CD8-positive, alpha-beta memory T cell (primary cell): ENCODE measurements around the gene ASB10. TPM values are rescaled to one million over a fixed set of nuclear protein-coding genes. Genes with fewer than 3 reads are reported as not detected.

ENCODE experiments used
- CTCF ChIA-PET: fragments of 350-600 bp; sonication (Branson Sonifier 250); formaldehyde crosslinking; loops from one replicate; lab custom pipeline; 2021; ENCODE audit warnings: antibody characterized with exemption; lab: Charles Lee
- POLR2A ChIA-PET: fragments of 350-600 bp; sonication (Branson Sonifier 250); formaldehyde crosslinking; loops from one replicate; lab custom pipeline; 2021; ENCODE audit warnings: antibody characterized with exemption; lab: Charles Lee
- DNase-seq, 5 donors: peaks; one replicate each; pipeline versions ENCODE4 v3.0.0 to v3.0.0-alpha.2; 2020 to 2022; ENCODE audit warnings: mixed read lengths in 1 of 5
- H3K27ac ChIP-seq: one replicate; pipeline ENCODE4 v1.7.0; 2013; ENCODE audit warnings: low read depth, mild to moderate bottlenecking, low read length, moderate library complexity
- H3K27me3 ChIP-seq: 2 replicates; pipeline ENCODE4 v1.7.0; 2013; ENCODE audit warnings: low read length, mild to moderate bottlenecking; ENCODE audit not compliant: insufficient read depth, poor library complexity, severe bottlenecking
- H3K36me3 ChIP-seq: 2 replicates; pipeline ENCODE4 v1.7.0; 2013; ENCODE audit warnings: mild to moderate bottlenecking, low read length, moderate library complexity; ENCODE audit not compliant: insufficient read depth
- H3K4me1 ChIP-seq: 2 replicates; pipeline ENCODE4 v1.7.0; 2013; ENCODE audit warnings: mild to moderate bottlenecking, low read length, moderate library complexity; ENCODE audit not compliant: insufficient read depth
- H3K4me3 ChIP-seq: 2 replicates; pipeline ENCODE4 v1.7.0; 2013; ENCODE audit warnings: mild to moderate bottlenecking, low read length
- H3K9me3 ChIP-seq: 2 replicates; pipeline ENCODE4 v1.7.0; 2013; ENCODE audit warnings: mild to moderate bottlenecking, low read length
- H3K27ac Mint-ChIP-seq, 8 donors: one replicate each; pipeline ENCODE4 v1.8.0; 2020 to 2021; ENCODE audit warnings: mixed read lengths in 8 of 8, mild to moderate bottlenecking in 6 of 8, inconsistent platforms in 3 of 8, moderate library complexity in 3 of 8
- H3K27me3 Mint-ChIP-seq, 2 donors: one replicate each; pipeline ENCODE4 v1.8.0; 2020 to 2021; ENCODE audit warnings: mixed read lengths in 2 of 2, mild to moderate bottlenecking in 1 of 2, moderate library complexity in 1 of 2
- H3K36me3 Mint-ChIP-seq, 3 donors: one replicate each; pipeline ENCODE4 v1.8.0; 2020 to 2021; ENCODE audit warnings: mixed read lengths in 3 of 3, inconsistent platforms in 1 of 3, mild to moderate bottlenecking in 1 of 3
- H3K4me1 Mint-ChIP-seq, 3 donors: one replicate each; pipeline ENCODE4 v1.8.0; 2020 to 2021; ENCODE audit warnings: mixed read lengths in 3 of 3, inconsistent platforms in 1 of 3, mild to moderate bottlenecking in 1 of 3
- H3K4me3 Mint-ChIP-seq, 7 donors: one replicate each; pipeline ENCODE4 v1.8.0; 2020 to 2021; ENCODE audit warnings: mixed read lengths in 7 of 7, mild to moderate bottlenecking in 6 of 7, moderate library complexity in 4 of 7, inconsistent platforms in 2 of 7
- H3K9me3 Mint-ChIP-seq, 5 donors: one replicate each; pipeline ENCODE4 v1.8.0; 2020 to 2022; ENCODE audit warnings: mixed read lengths in 5 of 5, mild to moderate bottlenecking in 3 of 5, moderate library complexity in 2 of 5, inconsistent platforms in 1 of 5
- polyA plus RNA-seq: library from polyadenylated mRNA; unstranded; fragments of 300-500 nt; fragmentation: Illumina TruSeq; gene quantifications from one replicate; pipeline ENCODE4 v1.2.3, GENCODE V29; 2021
- total RNA-seq, 2 experiments: library from RNA; stranded (reverse); gene quantifications; one replicate each; pipeline ENCODE4 v1.2.3, GENCODE V29; 2021

Gene ASB10
- total and polyA plus RNA-seq, 3 experiments from 2014 or later = not detected

GRCh38 chr7:151192002-151192539, 5.0 kb upstream of the ASB10 start:
- no peaks in the 10 kb centered on the region for H3K9me3 Mint-ChIP-seq
- POLR2A ChIA-PET = no interaction called here
- H3K4me1 Mint-ChIP-seq = peaks cover 9 to 11% (median 10%) of the 10 kb centered on the region in 3 donors
- no peak overlapping the region for H3K4me3 Mint-ChIP-seq
- no peak overlapping the region for H3K27ac ChIP-seq
- peaks cover 9% of the 10 kb centered on the region for H3K27me3 ChIP-seq
- H3K27me3 Mint-ChIP-seq = peaks cover 0 to 1% of the 10 kb centered on the region in 2 donors
- no peaks in the 10 kb centered on the region for H3K36me3 ChIP-seq
- no peak for DNase-seq
- no peak overlapping the region for H3K27ac Mint-ChIP-seq
- no peak overlapping the region for H3K4me3 ChIP-seq
- no peaks in the 10 kb centered on the region for H3K36me3 Mint-ChIP-seq
- no peaks in the 10 kb centered on the region for H3K9me3 ChIP-seq
- H3K4me1 ChIP-seq = no peaks in the 10 kb centered on the region
- CTCF ChIA-PET = no interaction called here

GRCh38 chr7:151191544-151191943, 4.5 kb upstream of the ASB10 start:
- no peak for DNase-seq
- Mint-ChIP-seq H3K4me3 (no peak overlapping the region), H3K9me3 (no peaks in the 10 kb centered on the region), H3K27me3 (peaks cover 0 to 1% of the 10 kb centered on the region in 2 donors), H3K4me1 (peaks cover 9 to 11% (median 10%) of the 10 kb centered on the region in 3 donors), H3K27ac (no peak overlapping the region), H3K36me3 (no peaks in the 10 kb centered on the region)
- no peaks in the 10 kb centered on the region for H3K36me3 ChIP-seq
- H3K4me1 ChIP-seq = no peaks in the 10 kb centered on the region
- H3K9me3 ChIP-seq = no peaks in the 10 kb centered on the region
- CTCF ChIA-PET = no interaction called here
- peaks cover 9% of the 10 kb centered on the region for H3K27me3 ChIP-seq
- H3K4me3 ChIP-seq = no peak overlapping the region
- POLR2A ChIA-PET = no interaction called here
- H3K27ac ChIP-seq = no peak overlapping the region

GRCh38 chr7:151189038-151189437, 2.0 kb upstream of the ASB10 start:
- H3K36me3 Mint-ChIP-seq = no peaks in the 10 kb centered on the region
- peaks cover 0 to 2% (median 1%) of the 10 kb centered on the region in 3 donors for H3K4me1 Mint-ChIP-seq
- no peaks in the 10 kb centered on the region for H3K27me3 ChIP-seq
- no peaks in the 10 kb centered on the region for H3K9me3 ChIP-seq
- no peaks in the 10 kb centered on the region for H3K36me3 ChIP-seq
- no peaks in the 10 kb centered on the region for H3K4me1 ChIP-seq
- H3K27me3 Mint-ChIP-seq = no peaks in the 10 kb centered on the region
- H3K4me3 ChIP-seq = no peak overlapping the region
- no peak for DNase-seq
- H3K9me3 Mint-ChIP-seq = no peaks in the 10 kb centered on the region
- H3K4me3 Mint-ChIP-seq = no peak overlapping the region
- ChIA-PET POLR2A (no interaction called here), CTCF (no interaction called here)
- peak overlapping the region in 2 of 8 donors; percentile 6 to 13 for H3K27ac Mint-ChIP-seq
- no peak overlapping the region for H3K27ac ChIP-seq

- no peak overlapping the region for H3K27ac ChIP-seq
- H3K4me1 ChIP-seq = no peaks in the 10 kb centered on the region
- POLR2A ChIA-PET = no interaction called here
- DNase-seq = no peak
- H3K4me3 ChIP-seq = no peak overlapping the region
- no peaks in the 10 kb centered on the region for H3K9me3 Mint-ChIP-seq
- H3K27me3 ChIP-seq = no peaks in the 10 kb centered on the region
- H3K4me3 Mint-ChIP-seq = no peak overlapping the region
- no peaks in the 10 kb centered on the region for H3K27me3 Mint-ChIP-seq
- no peaks in the 10 kb centered on the region for H3K4me1 Mint-ChIP-seq
- no peaks in the 10 kb centered on the region for H3K9me3 ChIP-seq
- H3K36me3 ChIP-seq = no peaks in the 10 kb centered on the region
- CTCF ChIA-PET = no interaction called here
- no peaks in the 10 kb centered on the region for H3K36me3 Mint-ChIP-seq
- no peak overlapping the region for H3K27ac Mint-ChIP-seq
Observed at GRCh38 chr7:151188252-151188542, 1.1 kb upstream of the ASB10 start.

- no peaks in the 10 kb centered on the region for H3K4me1 Mint-ChIP-seq
- DNase-seq = no peak
- H3K27ac Mint-ChIP-seq = no peak overlapping the region
- ChIA-PET CTCF (no interaction called here), POLR2A (no interaction called here)
- H3K9me3 ChIP-seq = no peaks in the 10 kb centered on the region
- no peak overlapping the region for H3K27ac ChIP-seq
- H3K36me3 Mint-ChIP-seq = no peaks in the 10 kb centered on the region
- H3K4me1 ChIP-seq = no peaks in the 10 kb centered on the region
- peaks cover 0 to 3% of the 10 kb centered on the region in 2 donors for H3K27me3 Mint-ChIP-seq
- no peak overlapping the region for H3K4me3 Mint-ChIP-seq
- H3K9me3 Mint-ChIP-seq = no peaks in the 10 kb centered on the region
- no peak overlapping the region for H3K4me3 ChIP-seq
- H3K36me3 ChIP-seq = no peaks in the 10 kb centered on the region
- no peaks in the 10 kb centered on the region for H3K27me3 ChIP-seq
Observed at GRCh38 chr7:151187409-151188251, 580 bp upstream of the ASB10 start.

GRCh38 chr7:151185762-151186639, 1.0 kb downstream of the ASB10 start:
- no peaks in the 10 kb centered on the region for H3K9me3 ChIP-seq
- peaks cover 0 to 7% of the 10 kb centered on the region in 2 donors for H3K27me3 Mint-ChIP-seq
- no peaks in the 10 kb centered on the region for H3K27me3 ChIP-seq
- no peak overlapping the region for H3K27ac ChIP-seq
- H3K4me1 ChIP-seq = no peaks in the 10 kb centered on the region
- no peaks in the 10 kb centered on the region for H3K36me3 Mint-ChIP-seq
- H3K4me3 Mint-ChIP-seq = no peak overlapping the region
- no peak overlapping the region for H3K4me3 ChIP-seq
- H3K4me1 Mint-ChIP-seq = no peaks in the 10 kb centered on the region
- CTCF ChIA-PET = no interaction called here
- no peaks in the 10 kb centered on the region for H3K36me3 ChIP-seq
- DNase-seq = no peak
- no peaks in the 10 kb centered on the region for H3K9me3 Mint-ChIP-seq
- no peak overlapping the region for H3K27ac Mint-ChIP-seq
- POLR2A ChIA-PET = no interaction called here

- no peak overlapping the region for H3K4me3 ChIP-seq
- Mint-ChIP-seq H3K4me3 (no peak overlapping the region), H3K4me1 (no peaks in the 10 kb centered on the region), H3K36me3 (peaks cover 0 to 2% (median 0%) of the 10 kb centered on the region in 3 donors), H3K9me3 (no peaks in the 10 kb centered on the region), H3K27me3 (peaks cover 18 to 37% of the 10 kb centered on the region in 2 donors), H3K27ac (no peak overlapping the region)
- ChIA-PET POLR2A (interaction anchor here (0.6 kb wide), 1 partner anchor 46 kb away, joined by 3 read pairs; the partner anchor contains the start of gene ABCF2), CTCF (no interaction called here)
- DNase-seq = no peak
- no peak overlapping the region for H3K27ac ChIP-seq
- no peaks in the 10 kb centered on the region for H3K9me3 ChIP-seq
- H3K27me3 ChIP-seq = no peaks in the 10 kb centered on the region
- H3K36me3 ChIP-seq = no peaks in the 10 kb centered on the region
- no peaks in the 10 kb centered on the region for H3K4me1 ChIP-seq
Observed at GRCh38 chr7:151181011-151181431, 6.0 kb downstream of the ASB10 start.

GRCh38 chr7:151179946-151180345, 7.1 kb downstream of the ASB10 start:
- H3K27ac Mint-ChIP-seq = no peak overlapping the region
- CTCF ChIA-PET = interaction anchor here (1.5 kb wide), 1 partner anchor 11 kb away, joined by 8 read pairs; no protein-coding TSS in a partner anchor
- Histone ChIP-seq H3K4me1 (no peaks in the 10 kb centered on the region), H3K4me3 (no peak overlapping the region), H3K27ac (no peak overlapping the region), H3K9me3 (no peaks in the 10 kb centered on the region), H3K36me3 (no peaks in the 10 kb centered on the region), H3K27me3 (no peaks in the 10 kb centered on the region)
- POLR2A ChIA-PET = no interaction called here
- peaks cover 0 to 2% (median 0%) of the 10 kb centered on the region in 3 donors for H3K36me3 Mint-ChIP-seq
- H3K4me1 Mint-ChIP-seq = peaks cover 0 to under 1% (median 0%) of the 10 kb centered on the region in 3 donors
- DNase-seq = no peak
- no peaks in the 10 kb centered on the region for H3K9me3 Mint-ChIP-seq
- peaks cover 19 to 43% of the 10 kb centered on the region in 2 donors for H3K27me3 Mint-ChIP-seq
- no peak overlapping the region for H3K4me3 Mint-ChIP-seq
